Left colon (tissue), 2 donors: ENCODE results near the gene SLCO4C1. TPM values are rescaled to one million over a fixed set of nuclear protein-coding genes. Genes with fewer than 3 reads are reported as not detected.

Experiments
- ATAC-seq: fragments of 200-7000 bp; cut with Tn5 transposase; one replicate; pipeline ENCODE4 v1.9.1; 2020; ENCODE audit warnings: mild to moderate bottlenecking, moderate library complexity
- DNase-seq, 2 donors: peaks; one replicate each; pipeline ENCODE4 v3.0.0-alpha.2; 2020
- intact Hi-C, 2 donors: fragments of 100-400 bp; cut with DNase I in 1 of 2; cut with micrococcal nuclease in 1 of 2; formaldehyde crosslinking; loops; one replicate each; pipeline versions ENCODE4 v1.11.2 to v1.14.0; 2022; cut with DNase I, micrococcal nuclease
- total RNA-seq, 2 donors: library from RNA; stranded (reverse); fragmentation: NEBNext Ultra II Directional; extraction: Animal tissue kit (Norgen Biotek cat#: 25700); gene quantifications; one replicate each; pipeline ENCODE4 v1.2.1, GENCODE V29; 2021
- donor health status: DM: no; HTN: no; CAD: no.
- donor health status: DM: yes; HTN: yes; CAD: no.

SLCO4C1 gene
- total RNA-seq, 2 donors from 2014 or later = 2.3 to 2.7 TPM

GRCh38 chr5:102196481-102196880 lies 99.6 kb downstream of the SLCO4C1 start:
- intact Hi-C loops = no loop called here
- ATAC-seq = no peak
- no peak for DNase-seq

Other genes starting within 250 kb of the SLCO4C1 start
- not detected for gene SLCO6A1, start 202.7 kb upstream of the SLCO4C1 start, total RNA-seq